Vagina (tissue), 2 donors: ENCODE results near the gene CHRND. TPM values are rescaled to one million over a fixed set of nuclear protein-coding genes. Genes with fewer than 3 reads are reported as not detected.

Experiments used
- DNase-seq, 2 donors: peaks; one replicate each; pipeline ENCODE4 v3.0.0-alpha.2; 2017; ENCODE audit errors: extremely low spot score in 2 of 2
- H3K27ac ChIP-seq: fragments of 200-600 bp; sonication (generic); one replicate; pipeline ENCODE4 v1.5.1; 2019
- H3K27me3 ChIP-seq: fragments of 200-600 bp; sonication (generic); one replicate; pipeline ENCODE4 v1.5.1; 2019
- H3K36me3 ChIP-seq, 2 donors: fragments of 200-600 bp; sonication (generic); one replicate each; pipeline ENCODE4 v1.5.1; 2017 to 2019
- H3K4me1 ChIP-seq: fragments of 200-600 bp; sonication (generic); one replicate; pipeline ENCODE4 v1.5.1; 2019
- H3K4me3 ChIP-seq, 2 donors: fragments of 200-600 bp; sonication (generic); 1 replicate in 1 of 2; 2 replicates in 1 of 2; pipeline ENCODE4 v1.5.1; 2016 to 2019
- H3K9me3 ChIP-seq: fragments of 200-600 bp; sonication (generic); one replicate; pipeline ENCODE4 v1.5.1; 2019
- POLR2A ChIP-seq, 2 donors: fragments of 450-650 bp; IDR thresholded peaks; one replicate each; pipeline ENCODE4 v1.6.1; 2017; ENCODE audit warnings: antibody characterized with exemption in 2 of 2, mild to moderate bottlenecking in 2 of 2, moderate library complexity in 2 of 2
- POLR2AphosphoS5 ChIP-seq, 2 donors: sonication (generic); formaldehyde crosslinking; IDR thresholded peaks; one replicate each; pipeline ENCODE4 v1.9.0; 2017; ENCODE audit warnings: antibody characterized with exemption in 2 of 2, mild to moderate bottlenecking in 2 of 2, low read depth in 1 of 2; ENCODE audit not compliant: insufficient read depth in 1 of 2
- intact Hi-C: fragments of 100-400 bp; cut with DNase I; formaldehyde crosslinking; loops from one replicate; pipeline ENCODE4 v1.15.1; 2023
- total RNA-seq: library from RNA; depleted of rRNA; stranded (reverse); fragments of >200 nt; gene quantifications from one replicate; pipeline ENCODE4 v1.2.3, GENCODE V29; 2016
- TF ChIP-seq, protein P1 (sequence below), 3 experiments: fragments of 450-650 bp in 2 of 3; fragments of 200-600 bp in 1 of 3; sonication (generic) in 1 of 3; IDR thresholded peaks; one replicate each; pipeline ENCODE4 v1.5.1; 2017 to 2019; ENCODE audit warnings: antibody characterized with exemption in 3 of 3, mild to moderate bottlenecking in 2 of 3, moderate library complexity in 2 of 3

Gene CHRND
- total RNA-seq, 1 donor from 2014 or later, result not detected

- Histone ChIP-seq H3K4me3 (no peak overlapping the region), H3K27ac (no peak overlapping the region), H3K4me1 (peaks cover 16% of the 10 kb centered on the region), H3K36me3 (no peaks in the 10 kb centered on the region), H3K27me3 (no peaks in the 10 kb centered on the region), H3K9me3 (no peaks in the 10 kb centered on the region)
- DNase-seq, result no peak
- intact Hi-C loops, result no loop called here
- TF ChIP-seq POLR2A (IDR thresholded peaks at IDR 0.05) (no peak), POLR2AphosphoS5 (IDR thresholded peaks at IDR 0.05; ENCODE audit: insufficient read depth in 1 of 2, low read depth in 1 of 2) (no peak)
- TF ChIP-seq, protein P1, sequence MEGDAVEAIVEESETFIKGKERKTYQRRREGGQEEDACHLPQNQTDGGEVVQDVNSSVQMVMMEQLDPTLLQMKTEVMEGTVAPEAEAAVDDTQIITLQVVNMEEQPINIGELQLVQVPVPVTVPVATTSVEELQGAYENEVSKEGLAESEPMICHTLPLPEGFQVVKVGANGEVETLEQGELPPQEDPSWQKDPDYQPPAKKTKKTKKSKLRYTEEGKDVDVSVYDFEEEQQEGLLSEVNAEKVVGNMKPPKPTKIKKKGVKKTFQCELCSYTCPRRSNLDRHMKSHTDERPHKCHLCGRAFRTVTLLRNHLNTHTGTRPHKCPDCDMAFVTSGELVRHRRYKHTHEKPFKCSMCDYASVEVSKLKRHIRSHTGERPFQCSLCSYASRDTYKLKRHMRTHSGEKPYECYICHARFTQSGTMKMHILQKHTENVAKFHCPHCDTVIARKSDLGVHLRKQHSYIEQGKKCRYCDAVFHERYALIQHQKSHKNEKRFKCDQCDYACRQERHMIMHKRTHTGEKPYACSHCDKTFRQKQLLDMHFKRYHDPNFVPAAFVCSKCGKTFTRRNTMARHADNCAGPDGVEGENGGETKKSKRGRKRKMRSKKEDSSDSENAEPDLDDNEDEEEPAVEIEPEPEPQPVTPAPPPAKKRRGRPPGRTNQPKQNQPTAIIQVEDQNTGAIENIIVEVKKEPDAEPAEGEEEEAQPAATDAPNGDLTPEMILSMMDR (IDR thresholded peaks at IDR 0.05), result no peak
Observed at GRCh38 chr2:232506709-232507108, 19.3 kb upstream of the CHRND start.

DNA sequence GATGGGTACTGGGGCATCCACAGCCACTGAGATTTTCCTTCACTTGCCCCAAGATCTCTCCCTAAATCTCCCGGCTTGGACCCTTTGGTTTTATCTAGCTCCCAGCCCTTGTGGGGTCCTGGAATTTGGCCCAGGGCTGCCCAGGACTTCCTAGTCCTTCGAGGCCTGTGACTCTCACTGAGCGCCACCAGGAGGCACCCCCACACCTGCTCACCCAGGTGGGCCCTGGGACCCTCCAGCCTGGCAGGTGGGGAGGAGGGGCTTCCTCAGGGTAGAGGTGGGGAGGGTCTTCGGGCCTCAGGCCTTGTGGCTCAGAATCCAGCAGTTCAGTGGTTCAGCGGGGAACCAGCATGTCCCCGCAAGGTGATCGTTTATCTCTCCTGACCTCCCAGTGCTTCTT is 17.7 kb upstream of the CHRND start:
- intact Hi-C loops, result no loop called here
- TF ChIP-seq POLR2A (IDR thresholded peaks at IDR 0.05) (no peak), POLR2AphosphoS5 (IDR thresholded peaks at IDR 0.05; ENCODE audit: insufficient read depth in 1 of 2, low read depth in 1 of 2) (no peak)
- TF ChIP-seq, protein P1 (IDR thresholded peaks at IDR 0.05), result no peak
- H3K27me3 ChIP-seq, result no peaks in the 10 kb centered on the region
- H3K27ac ChIP-seq, result no peak overlapping the region
- H3K9me3 ChIP-seq, result no peaks in the 10 kb centered on the region
- H3K4me1 ChIP-seq, result peaks cover 5% of the 10 kb centered on the region
- H3K4me3 ChIP-seq, result no peak overlapping the region
- no peaks in the 10 kb centered on the region for H3K36me3 ChIP-seq
- no peak for DNase-seq

- Histone ChIP-seq H3K4me3 (no peak overlapping the region), H3K27ac (no peak overlapping the region), H3K36me3 (no peaks in the 10 kb centered on the region), H3K4me1 (no peaks in the 10 kb centered on the region), H3K27me3 (no peaks in the 10 kb centered on the region), H3K9me3 (no peaks in the 10 kb centered on the region)
- intact Hi-C loops, result no loop called here
- TF ChIP-seq POLR2AphosphoS5 (IDR thresholded peaks at IDR 0.05; ENCODE audit: insufficient read depth in 1 of 2, low read depth in 1 of 2) (no peak), POLR2A (IDR thresholded peaks at IDR 0.05) (no peak)
- TF ChIP-seq, protein P1 (IDR thresholded peaks at IDR 0.05), result no peak
- DNase-seq, result no peak
Observed at GRCh38 chr2:232511336-232511890, 14.5 kb upstream of the CHRND start.

GRCh38 chr2:232512602-232513001 is 13.4 kb upstream of the CHRND start:
- intact Hi-C loops, result no loop called here
- no peak for DNase-seq
- Histone ChIP-seq H3K27ac (no peak overlapping the region), H3K4me3 (no peak overlapping the region), H3K36me3 (no peaks in the 10 kb centered on the region), H3K9me3 (no peaks in the 10 kb centered on the region), H3K27me3 (no peaks in the 10 kb centered on the region), H3K4me1 (no peaks in the 10 kb centered on the region)
- TF ChIP-seq POLR2A (IDR thresholded peaks at IDR 0.05), result no peak
- TF ChIP-seq POLR2AphosphoS5 (IDR thresholded peaks at IDR 0.05; ENCODE audit: insufficient read depth in 1 of 2, low read depth in 1 of 2), result no peak

DNA sequence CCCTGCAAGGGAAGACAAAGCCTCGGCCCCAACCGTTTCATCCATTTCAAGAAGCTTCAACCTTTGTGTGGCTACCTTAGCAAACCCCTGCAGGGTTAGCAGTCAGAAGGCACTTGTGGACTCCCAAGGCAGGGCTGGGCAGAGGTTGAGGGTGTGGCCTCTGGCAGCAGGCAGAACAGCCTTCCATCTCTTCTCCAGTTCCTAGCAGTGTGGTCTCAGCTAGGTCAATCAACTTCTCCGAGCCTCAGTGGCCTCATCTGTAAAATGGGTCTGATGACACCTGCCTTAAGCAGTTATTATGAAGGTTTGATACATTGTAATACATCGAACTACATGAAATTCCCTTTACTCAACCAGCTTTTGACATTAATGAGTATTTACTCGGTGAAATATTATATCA is 12.6 kb upstream of the CHRND start:
- H3K9me3 ChIP-seq, result no peaks in the 10 kb centered on the region
- intact Hi-C loops, result no loop called here
- no peak for DNase-seq
- TF ChIP-seq, protein P1 (IDR thresholded peaks at IDR 0.05), result no peak
- TF ChIP-seq POLR2A (IDR thresholded peaks at IDR 0.05) (no peak), POLR2AphosphoS5 (IDR thresholded peaks at IDR 0.05; ENCODE audit: insufficient read depth in 1 of 2, low read depth in 1 of 2) (no peak)
- no peak overlapping the region for H3K4me3 ChIP-seq
- no peaks in the 10 kb centered on the region for H3K36me3 ChIP-seq
- no peak overlapping the region for H3K27ac ChIP-seq
- H3K27me3 ChIP-seq, result no peaks in the 10 kb centered on the region
- H3K4me1 ChIP-seq, result no peaks in the 10 kb centered on the region
